Stimulated activated CD8-positive, alpha-beta memory T cell treated with anti-CD3 and anti-CD28 coated beads, Interleukin-15, amount 100 ng/mL, for 4 hours (primary cell): ENCODE results near the gene FGF14.
"Not testable (repeated sequence)": the region's sequence is repeated elsewhere in the genome, so short reads cannot be mapped to it uniquely, and the experiment has no call there.

ENCODE experiments used
- DNase-seq, 2 donors: peaks; one replicate each; pipeline ENCODE4 v3.0.0-alpha.2; 2020; ENCODE audit warnings: low read depth in 2 of 2

Gene FGF14

GRCh38 chr13:102040812-102041211 is 361.0 kb downstream of the FGF14 start:
- no peak for DNase-seq

GRCh38 chr13:102039264-102039663 is 362.6 kb downstream of the FGF14 start:
- no peak for DNase-seq

GRCh38 chr13:102038787-102039186 is 363.1 kb downstream of the FGF14 start:
- no peak for DNase-seq

DNA sequence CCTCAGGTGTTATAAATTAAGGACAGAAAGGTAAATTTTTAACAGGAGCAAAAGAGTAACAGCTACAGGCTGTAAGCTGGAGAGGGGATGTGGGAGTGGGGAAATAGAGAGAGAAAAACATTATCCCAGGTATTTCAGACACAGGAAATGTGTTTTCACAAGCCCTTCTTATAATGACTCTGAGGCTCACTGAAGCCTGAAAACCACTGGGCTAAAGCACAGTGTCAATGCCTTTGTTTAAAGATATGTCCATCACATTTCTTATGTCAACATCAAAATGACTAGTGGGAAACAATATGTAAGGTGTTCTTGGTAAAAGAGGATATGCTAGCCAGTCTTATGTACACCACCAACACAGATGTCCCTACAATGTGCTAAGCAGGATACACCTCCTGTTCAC is 365.9 kb downstream of the FGF14 start:
- no peak for DNase-seq

- no peak for DNase-seq
Observed at GRCh38 chr13:102033857-102034331, 368.0 kb downstream of the FGF14 start.

GRCh38 chr13:102033386-102033785 is 368.5 kb downstream of the FGF14 start:
- no peak for DNase-seq

GRCh38 chr13:102028868-102029267 is 373.0 kb downstream of the FGF14 start:
- no peak for DNase-seq

- no peak for DNase-seq
Observed at GRCh38 chr13:102028206-102028605, 373.6 kb downstream of the FGF14 start.

DNA sequence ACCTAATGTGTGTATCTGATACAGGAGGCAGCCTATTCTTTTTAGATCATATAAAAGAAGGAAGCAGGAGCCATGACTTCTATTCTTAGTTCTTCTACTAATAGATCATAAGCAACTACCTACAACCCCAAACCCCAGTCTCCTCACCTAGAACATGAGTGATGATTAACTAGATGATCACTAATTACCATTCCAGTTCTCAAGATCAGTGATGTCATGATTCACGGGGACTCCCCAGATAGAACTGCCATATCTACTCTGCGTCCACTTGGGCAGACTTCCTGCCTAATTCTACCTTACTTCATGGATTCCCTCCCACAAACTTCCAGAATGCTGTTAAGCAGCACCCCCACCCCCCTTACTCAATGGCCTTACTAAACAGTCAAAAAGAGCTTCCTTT is 380.1 kb downstream of the FGF14 start:
- DNase-seq: no peak

GRCh38 chr13:102020611-102021216 is 381.1 kb downstream of the FGF14 start:
- no peak for DNase-seq

GRCh38 chr13:102018716-102019115 is 383.1 kb downstream of the FGF14 start:
- DNase-seq: no peak

DNA sequence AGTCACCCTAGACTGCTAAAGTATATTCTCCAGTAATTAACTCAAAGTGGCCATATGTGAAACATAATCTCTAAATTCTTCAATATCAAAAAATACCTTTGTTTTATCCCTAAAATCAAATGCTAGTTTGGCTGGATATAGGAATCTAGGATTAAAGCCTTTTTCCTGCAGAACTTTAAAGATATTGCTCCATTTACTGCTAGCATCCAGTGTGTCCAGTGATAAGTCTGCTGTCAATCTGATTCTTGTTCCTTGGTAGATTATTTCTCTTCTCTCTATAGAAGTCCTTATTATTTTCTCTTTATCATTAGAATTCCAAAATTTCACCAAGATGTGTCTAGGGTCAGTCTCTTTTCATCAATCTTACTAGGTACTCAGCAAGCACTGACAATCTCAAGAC is 384.6 kb downstream of the FGF14 start:
- DNase-seq: no peak

- DNase-seq: no peak
Observed at GRCh38 chr13:102012299-102013293, 389.3 kb downstream of the FGF14 start.

- not testable (repeated sequence) for DNase-seq
Observed at GRCh38 chr13:102011455-102011854, 390.4 kb downstream of the FGF14 start.

GRCh38 chr13:102003848-102004570 is 397.8 kb downstream of the FGF14 start:
- no peak for DNase-seq

- DNase-seq: no peak
Observed at GRCh38 chr13:102002287-102002686, 399.6 kb downstream of the FGF14 start.

DNA sequence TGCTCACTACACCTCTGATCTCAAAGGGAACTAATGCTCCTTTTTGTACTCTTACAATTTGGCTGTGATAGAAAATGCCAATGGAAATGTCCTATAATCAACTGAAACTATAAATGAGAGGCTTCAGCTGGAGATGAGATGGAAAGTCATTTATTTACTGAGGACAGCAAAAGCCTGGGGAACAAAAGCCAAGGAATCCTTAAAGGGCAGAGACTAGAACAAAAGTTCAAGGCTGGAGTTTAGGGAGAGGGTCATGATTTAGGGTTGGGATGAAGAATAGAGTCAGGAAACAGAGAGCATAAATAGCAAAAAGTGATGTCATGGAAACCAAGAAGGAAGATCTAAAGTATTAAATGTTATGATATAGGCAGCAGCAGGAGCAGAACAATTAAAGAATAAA is 401.1 kb downstream of the FGF14 start:
- no peak for DNase-seq

DNA sequence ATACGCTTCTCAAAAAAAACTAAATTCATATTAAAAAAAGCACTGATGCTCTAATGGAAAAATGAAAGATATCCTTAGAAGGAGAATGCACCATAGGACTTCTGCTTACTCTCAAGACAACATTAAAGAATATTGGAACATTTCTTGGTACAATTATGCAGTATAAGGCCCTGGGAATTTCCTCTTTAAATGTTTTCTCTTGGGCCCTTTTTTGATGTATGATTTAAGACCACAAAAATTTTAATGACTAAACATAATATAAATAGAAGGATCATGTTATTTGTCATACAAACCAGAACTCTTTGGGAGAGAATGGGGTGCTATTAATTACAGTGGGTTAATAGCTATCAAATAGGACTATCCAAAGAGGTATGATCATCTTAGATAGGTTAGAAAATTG is 403.7 kb downstream of the FGF14 start:
- no peak for DNase-seq

GRCh38 chr13:101996954-101997353 is 404.9 kb downstream of the FGF14 start:
- DNase-seq: no peak

GRCh38 chr13:101989798-101990350 is 412.0 kb downstream of the FGF14 start:
- no peak for DNase-seq

DNA sequence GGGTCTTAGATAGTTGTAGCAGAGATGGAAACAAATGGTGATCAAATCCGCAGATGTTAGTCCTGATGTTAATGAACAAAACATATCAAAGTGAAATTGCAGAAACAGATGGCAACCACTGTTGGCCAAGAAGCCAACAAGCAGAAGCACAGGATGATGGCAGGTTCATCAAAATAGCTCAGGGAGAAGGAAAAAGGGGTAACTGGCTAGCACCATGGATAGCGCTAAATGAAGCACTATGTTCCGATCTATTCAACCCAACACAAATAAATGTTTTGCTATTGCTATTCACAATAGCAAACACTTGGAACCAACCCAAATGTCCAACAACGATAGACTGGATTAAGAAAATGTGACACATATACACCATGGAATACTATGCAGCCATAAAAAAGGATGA is 413.7 kb downstream of the FGF14 start:
- DNase-seq: no peak

GRCh38 chr13:101986316-101986715 is 415.5 kb downstream of the FGF14 start:
- no peak for DNase-seq
